MCF 10A (cell line): ENCODE results near the gene SPATS2. TPM values are rescaled to one million over a fixed set of nuclear protein-coding genes. Genes with fewer than 3 reads are reported as not detected.

Source experiments
- BruUV-seq: library from RNA; stranded (reverse); fragments of 400-500 nt; replicated peaks from 2 replicates; lab custom pipeline; 2021; lab: Mats Ljungman, UMichigan
- CTCF ChIA-PET: fragments of 300-600 bp; sonication (Branson Sonifier 250); formaldehyde crosslinking; extraction: SDS; loops from one replicate; lab custom pipeline; 2021; ENCODE audit warnings: antibody characterized with exemption, inconsistent platforms; lab: Yijun Ruan, JAX
- POLR2A ChIA-PET: fragments of 300-600, 350-650 bp; sonication (Branson Sonifier 250); formaldehyde crosslinking; extraction: SDS; loops from one replicate; lab custom pipeline; 2020; ENCODE audit warnings: antibody characterized with exemption, inconsistent platforms; lab: Yijun Ruan, JAX
- DNase-seq: peaks from one replicate; pipeline ENCODE4 v3.0.0-alpha.2; 2018; ENCODE audit not compliant: unreplicated experiment
- H3K27ac Mint-ChIP-seq: one replicate; pipeline ENCODE4 v1.8.0; 2022; ENCODE audit warnings: mild to moderate bottlenecking, low read depth, mixed read lengths; ENCODE audit not compliant: unreplicated experiment
- H3K27me3 Mint-ChIP-seq: one replicate; pipeline ENCODE4 v1.8.0; 2022; ENCODE audit warnings: mixed read lengths; ENCODE audit not compliant: insufficient read depth, unreplicated experiment
- H3K36me3 Mint-ChIP-seq: one replicate; pipeline ENCODE4 v1.8.0; 2022; ENCODE audit warnings: mild to moderate bottlenecking, moderate library complexity, mixed read lengths; ENCODE audit not compliant: insufficient read depth, unreplicated experiment
- H3K4me1 Mint-ChIP-seq: one replicate; pipeline ENCODE4 v1.8.0; 2022; ENCODE audit warnings: mixed read lengths; ENCODE audit not compliant: insufficient read depth, unreplicated experiment
- H3K4me3 Mint-ChIP-seq: one replicate; pipeline ENCODE4 v1.8.0; 2022; ENCODE audit warnings: mild to moderate bottlenecking, moderate library complexity, mixed read lengths; ENCODE audit not compliant: unreplicated experiment
- H3K9me3 Mint-ChIP-seq: one replicate; pipeline ENCODE4 v1.8.0; 2022; ENCODE audit warnings: mixed read lengths; ENCODE audit not compliant: unreplicated experiment
- CTCF ChIP-seq: fragments of 200-600 bp; IDR thresholded peaks from one replicate; pipeline ENCODE4 v1.8.0; 2022; ENCODE audit warnings: antibody characterized with exemption, mild to moderate bottlenecking; ENCODE audit not compliant: unreplicated experiment
- intact Hi-C: fragments of 100-400 bp; cut with micrococcal nuclease; formaldehyde crosslinking; loops from 2 replicates; pipeline ENCODE4 v1.14.1; 2022
- total RNA-seq: library from RNA; stranded (reverse); gene quantifications from 2 replicates; pipeline ENCODE4 v1.2.3, GENCODE V29; 2022

SPATS2 gene
- total RNA-seq, 1 experiment from 2014 or later: 26.0 TPM

- ChIA-PET CTCF (interaction anchor here (0.6 to 1.4 kb wide), 4 partner anchors 9 to 200 kb away, joined by 3 to 6 read pairs (median 4); partner anchors contain the start of gene MCRS1), POLR2A (interaction anchor here (0.8 kb wide), 1 partner anchor 8 kb away, joined by 3 read pairs; no protein-coding TSS in a partner anchor)
- Mint-ChIP-seq H3K4me1 (no peaks in the 10 kb centered on the region), H3K4me3 (no peak overlapping the region), H3K27ac (no peak overlapping the region), H3K9me3 (no peaks in the 10 kb centered on the region), H3K27me3 (peaks cover 2% of the 10 kb centered on the region), H3K36me3 (peaks cover 49% of the 10 kb centered on the region)
- intact Hi-C loops: no loop called here
- BruUV-seq: no TSS peak
- no peak for TF ChIP-seq CTCF
- DNase-seq: no peak
Measured at GRCh38 chr12:49558526-49558925, 191.3 kb downstream of the SPATS2 start.

- CTCF ChIA-PET: interaction anchor here (1.0 to 1.4 kb wide), 2 partner anchors 8 to 201 kb away, joined by 5 to 6 read pairs; partner anchors contain the start of gene MCRS1
- intact Hi-C loops: no loop called here
- peaks cover 54% of the 10 kb centered on the region for H3K36me3 Mint-ChIP-seq
- no peak for TF ChIP-seq CTCF
- POLR2A ChIA-PET: no interaction called here
- no peaks in the 10 kb centered on the region for H3K4me1 Mint-ChIP-seq
- no peaks in the 10 kb centered on the region for H3K9me3 Mint-ChIP-seq
- no peak overlapping the region for H3K27ac Mint-ChIP-seq
- DNase-seq: no peak
- no peaks in the 10 kb centered on the region for H3K27me3 Mint-ChIP-seq
- no TSS peak for BruUV-seq
- no peak overlapping the region for H3K4me3 Mint-ChIP-seq
Measured at GRCh38 chr12:49559011-49559675, 191.9 kb downstream of the SPATS2 start.

- no peaks in the 10 kb centered on the region for H3K4me1 Mint-ChIP-seq
- no peaks in the 10 kb centered on the region for H3K27me3 Mint-ChIP-seq
- no peak overlapping the region for H3K4me3 Mint-ChIP-seq
- no peak for DNase-seq
- intact Hi-C loops: no loop called here
- ChIA-PET CTCF (interaction anchor here (0.6 kb wide), 1 partner anchor 932 kb away, joined by 3 read pairs; no protein-coding TSS in a partner anchor), POLR2A (no interaction called here)
- H3K9me3 Mint-ChIP-seq: no peaks in the 10 kb centered on the region
- no TSS peak for BruUV-seq
- no peak for TF ChIP-seq CTCF
- no peak overlapping the region for H3K27ac Mint-ChIP-seq
- peaks cover 58% of the 10 kb centered on the region for H3K36me3 Mint-ChIP-seq
Measured at GRCh38 chr12:49560695-49561094, 193.4 kb downstream of the SPATS2 start.

- ChIA-PET POLR2A (no interaction called here), CTCF (interaction anchor here (0.6 to 2.4 kb wide), 4 partner anchors 9 to 200 kb away, joined by 3 to 9 read pairs (median 4); no protein-coding TSS in a partner anchor)
- intact Hi-C loops: no loop called here
- peaks cover 58% of the 10 kb centered on the region for H3K36me3 Mint-ChIP-seq
- BruUV-seq: no TSS peak
- H3K4me3 Mint-ChIP-seq: no peak overlapping the region
- H3K4me1 Mint-ChIP-seq: no peaks in the 10 kb centered on the region
- no peak for TF ChIP-seq CTCF
- no peak overlapping the region for H3K27ac Mint-ChIP-seq
- no peak for DNase-seq
- no peaks in the 10 kb centered on the region for H3K27me3 Mint-ChIP-seq
- H3K9me3 Mint-ChIP-seq: no peaks in the 10 kb centered on the region
Measured at GRCh38 chr12:49562233-49562632, 195.0 kb downstream of the SPATS2 start.
